Stimulated activated effector memory CD8-positive, alpha-beta T cell treated with anti-CD3 and anti-CD28 coated beads, Interleukin-12 subunit alpha, Interleukin-12 subunit beta, amount 100 ng/mL, for 72 hours (primary cell): ENCODE measurements around the gene PCDHA2.
"Not testable (repeated sequence)": the region's sequence is repeated elsewhere in the genome, so short reads cannot be mapped to it uniquely, and the experiment has no call there.

Experiments used
- ATAC-seq: fragments of 150-1000 bp; cut with Tn5 transposase; 2 replicates; pipeline ENCODE4 v1.10.0; 2021
- DNase-seq, 2 donors: peaks; one replicate each; pipeline ENCODE4 v3.0.0; 2021 to 2022; ENCODE audit warnings: low spot score in 2 of 2
- H3K27ac Mint-ChIP-seq: one replicate; pipeline ENCODE4 v1.8.0; 2022; ENCODE audit warnings: mild to moderate bottlenecking, mixed read lengths
- H3K36me3 Mint-ChIP-seq: one replicate; pipeline ENCODE4 v1.8.0; 2022; ENCODE audit warnings: mild to moderate bottlenecking, mixed read lengths
- H3K4me1 Mint-ChIP-seq: one replicate; pipeline ENCODE4 v1.8.0; 2022; ENCODE audit warnings: mixed read lengths
- H3K4me3 Mint-ChIP-seq: one replicate; pipeline ENCODE4 v1.8.0; 2022; ENCODE audit warnings: mild to moderate bottlenecking, mixed read lengths
- H3K9me3 Mint-ChIP-seq: one replicate; pipeline ENCODE4 v1.8.0; 2022; ENCODE audit warnings: mixed read lengths

Gene PCDHA2

DNA sequence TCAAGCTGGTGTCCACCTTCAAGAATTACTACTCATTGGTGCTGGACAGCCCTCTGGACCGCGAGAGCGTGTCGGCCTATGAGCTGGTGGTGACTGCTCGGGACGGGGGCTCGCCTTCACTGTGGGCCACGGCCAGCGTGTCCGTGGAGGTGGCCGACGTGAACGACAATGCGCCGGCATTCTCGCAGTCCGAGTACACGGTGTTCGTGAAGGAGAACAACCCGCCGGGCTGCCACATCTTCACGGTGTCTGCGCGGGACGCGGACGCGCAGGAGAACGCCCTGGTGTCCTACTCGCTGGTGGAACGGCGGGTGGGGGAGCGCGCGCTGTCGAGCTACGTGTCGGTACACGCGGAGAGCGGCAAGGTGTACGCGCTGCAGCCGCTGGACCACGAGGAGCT lies 7.7 kb downstream of the PCDHA2 start:
- not testable (repeated sequence) for DNase-seq, H3K4me3 Mint-ChIP-seq, H3K4me1 Mint-ChIP-seq, H3K9me3 Mint-ChIP-seq, ATAC-seq, H3K27ac Mint-ChIP-seq, H3K36me3 Mint-ChIP-seq

DNA sequence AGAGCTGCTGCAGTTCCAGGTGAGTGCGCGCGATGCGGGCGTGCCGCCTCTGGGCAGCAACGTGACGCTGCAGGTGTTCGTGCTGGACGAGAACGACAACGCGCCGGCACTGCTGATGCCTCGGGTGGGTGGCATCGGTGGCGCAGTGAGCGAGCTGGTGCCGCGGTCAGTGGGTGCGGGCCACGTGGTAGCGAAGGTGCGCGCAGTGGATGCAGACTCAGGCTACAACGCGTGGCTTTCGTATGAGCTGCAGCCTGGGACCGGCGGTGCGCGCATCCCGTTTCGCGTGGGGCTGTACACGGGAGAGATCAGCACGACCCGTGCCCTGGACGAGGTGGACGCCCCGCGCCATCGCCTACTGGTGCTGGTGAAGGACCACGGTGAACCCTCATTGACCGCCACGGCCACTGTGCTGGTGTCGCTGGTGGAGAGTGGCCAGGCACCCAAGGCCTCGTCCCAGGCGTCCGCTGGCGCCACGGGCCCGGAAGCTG lies 8.2 kb downstream of the PCDHA2 start:
- Mint-ChIP-seq H3K36me3 (no peaks in the 10 kb centered on the region), H3K27ac (no peak overlapping the region), H3K9me3 (peaks cover 4% of the 10 kb centered on the region), H3K4me3 (no peak overlapping the region), H3K4me1 (no peaks in the 10 kb centered on the region)
- ATAC-seq (no peak), DNase-seq (no peak)

DNA sequence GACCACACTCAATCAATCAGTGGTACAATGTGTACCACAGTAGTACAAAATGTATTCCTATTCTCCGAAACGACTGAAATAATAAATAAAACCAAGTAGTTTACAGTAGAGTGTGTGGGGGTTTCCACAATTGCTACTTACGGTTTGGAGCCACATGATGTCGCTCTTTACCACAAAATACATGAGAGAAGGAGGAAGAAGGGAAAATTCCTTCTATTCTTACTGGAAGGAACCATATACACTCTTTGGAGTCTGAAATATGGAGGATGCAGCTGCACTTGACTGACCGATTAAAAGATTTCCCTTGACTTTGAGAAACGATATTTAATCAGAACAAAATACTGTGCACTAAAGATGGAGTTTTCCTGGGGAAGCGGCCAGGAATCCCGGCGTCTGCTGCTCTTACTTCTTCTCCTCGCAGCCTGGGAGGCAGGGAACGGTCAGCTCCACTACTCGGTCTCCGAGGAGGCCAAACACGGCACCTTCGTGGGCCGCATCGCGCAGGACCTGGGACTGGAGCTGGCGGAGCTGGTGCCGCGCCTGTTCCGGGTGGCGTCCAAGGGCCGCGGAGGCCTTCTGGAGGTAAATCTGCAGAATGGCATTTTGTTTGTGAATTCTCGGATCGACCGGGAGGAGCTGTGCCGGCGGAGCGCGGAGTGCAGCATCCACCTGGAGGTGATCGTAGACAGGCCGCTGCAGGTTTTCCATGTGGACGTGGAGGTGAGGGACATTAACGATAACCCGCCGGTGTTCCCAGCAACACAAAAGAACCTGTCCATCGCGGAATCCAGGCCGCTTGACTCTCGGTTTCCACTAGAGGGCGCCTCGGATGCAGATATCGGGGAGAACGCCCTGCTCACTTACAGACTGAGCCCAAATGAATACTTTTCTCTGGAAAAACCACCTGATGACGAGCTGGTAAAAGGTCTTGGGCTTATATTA lies 12.5 kb downstream of the PCDHA2 start, which contains the start of gene PCDHA4:
Gene PCDHA4, plus strand, starts transcription at position 235 of the 942 bp plus-strand sequence.
- Mint-ChIP-seq H3K36me3 (no peaks in the 10 kb centered on the region), H3K9me3 (peaks cover 8% of the 10 kb centered on the region), H3K27ac (no peak within 1 kb of the TSS), H3K4me1 (no peaks in the 10 kb centered on the region), H3K4me3 (no peak within 1 kb of the TSS)
- no peak for ATAC-seq
- no peak for DNase-seq

DNA sequence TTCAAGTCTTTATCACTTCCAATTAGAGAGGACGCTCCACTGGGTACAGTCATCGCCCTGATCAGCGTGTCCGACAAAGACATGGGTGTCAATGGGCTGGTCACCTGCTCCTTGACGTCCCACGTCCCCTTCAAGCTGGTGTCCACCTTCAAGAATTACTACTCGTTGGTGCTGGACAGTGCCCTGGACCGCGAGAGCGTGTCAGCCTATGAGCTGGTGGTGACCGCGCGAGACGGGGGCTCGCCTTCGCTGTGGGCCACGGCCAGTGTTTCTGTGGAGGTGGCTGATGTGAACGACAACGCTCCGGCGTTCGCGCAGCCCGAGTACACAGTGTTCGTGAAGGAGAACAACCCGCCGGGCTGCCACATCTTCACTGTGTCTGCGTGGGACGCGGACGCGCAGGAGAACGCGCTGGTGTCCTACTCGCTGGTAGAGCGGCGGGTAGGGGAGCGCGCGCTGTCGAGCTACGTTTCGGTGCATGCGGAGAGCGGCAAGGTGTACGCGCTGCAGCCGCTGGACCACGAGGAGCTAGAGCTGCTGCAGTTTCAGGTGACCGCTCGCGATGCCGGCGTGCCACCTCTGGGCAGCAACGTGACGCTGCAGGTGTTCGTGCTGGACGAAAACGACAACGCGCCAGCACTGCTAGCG lies 13.7 kb downstream of the PCDHA2 start:
- not testable (repeated sequence) for DNase-seq, H3K4me3 Mint-ChIP-seq, H3K36me3 Mint-ChIP-seq, H3K4me1 Mint-ChIP-seq, H3K27ac Mint-ChIP-seq, ATAC-seq, H3K9me3 Mint-ChIP-seq

DNA sequence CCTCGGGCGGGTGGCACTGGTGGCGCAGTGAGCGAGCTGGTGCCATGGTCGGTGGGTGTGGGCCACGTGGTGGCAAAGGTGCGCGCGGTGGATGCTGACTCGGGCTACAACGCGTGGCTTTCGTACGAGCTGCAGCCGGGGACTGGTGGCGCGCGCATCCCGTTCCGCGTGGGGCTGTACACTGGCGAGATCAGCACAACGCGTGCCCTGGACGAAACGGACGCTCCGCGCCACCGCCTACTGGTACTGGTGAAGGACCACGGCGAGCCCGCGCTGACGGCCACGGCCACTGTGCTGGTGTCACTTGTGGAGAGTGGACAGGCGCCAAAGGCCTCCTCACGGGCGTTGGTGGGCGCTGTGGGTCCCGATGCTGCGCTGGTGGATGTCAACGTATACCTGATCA lies 14.2 kb downstream of the PCDHA2 start:
- Mint-ChIP-seq H3K9me3 (peaks cover 5% of the 10 kb centered on the region), H3K27ac (no peak overlapping the region), H3K4me1 (no peaks in the 10 kb centered on the region), H3K4me3 (no peak overlapping the region), H3K36me3 (no peaks in the 10 kb centered on the region)
- DNase-seq: no peak
- ATAC-seq: no peak

DNA sequence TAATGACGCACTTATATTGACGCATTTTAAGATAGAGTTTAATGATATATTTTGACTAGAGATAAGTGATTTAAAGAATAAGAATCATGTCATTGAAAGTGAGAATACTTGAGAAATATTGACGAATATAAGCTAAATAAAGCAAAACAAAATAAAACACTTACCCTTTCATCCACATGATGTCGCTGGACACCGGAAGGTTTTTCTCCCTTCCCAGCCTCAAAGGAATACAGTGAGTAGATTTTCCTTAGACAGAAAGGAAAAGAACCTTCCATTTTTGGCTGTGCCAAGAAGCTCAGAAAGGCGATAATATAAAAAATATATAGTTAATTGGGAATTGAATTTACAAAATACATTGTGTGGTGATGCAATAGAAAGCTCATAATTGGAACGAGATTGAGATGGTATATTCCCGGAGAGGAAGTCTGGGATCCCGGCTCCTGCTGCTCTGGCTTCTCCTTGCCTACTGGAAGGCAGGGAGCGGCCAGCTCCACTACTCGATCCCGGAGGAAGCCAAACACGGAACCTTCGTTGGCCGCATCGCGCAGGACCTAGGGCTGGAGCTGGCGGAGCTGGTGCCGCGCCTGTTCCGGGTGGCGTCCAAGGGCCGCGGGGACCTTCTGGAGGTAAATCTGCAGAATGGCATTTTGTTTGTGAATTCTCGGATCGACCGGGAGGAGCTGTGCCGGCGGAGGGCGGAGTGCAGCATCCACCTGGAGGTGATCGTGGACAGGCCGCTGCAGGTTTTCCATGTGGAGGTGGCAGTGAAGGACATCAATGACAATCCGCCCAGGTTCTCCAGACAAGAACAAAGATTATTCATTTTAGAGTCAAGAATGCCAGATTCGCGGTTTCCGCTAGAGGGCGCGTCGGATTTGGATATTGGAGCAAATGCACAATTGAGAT lies 27.0 kb downstream of the PCDHA2 start, which contains the start of gene PCDHA5:
Gene PCDHA5, plus strand, starts transcription at position 239 of the 906 bp plus-strand sequence.
- no peak for ATAC-seq
- Mint-ChIP-seq H3K9me3 (peaks cover 5% of the 10 kb centered on the region), H3K36me3 (no peaks in the 10 kb centered on the region), H3K27ac (no peak within 1 kb of the TSS), H3K4me3 (no peak within 1 kb of the TSS), H3K4me1 (no peaks in the 10 kb centered on the region)
- DNase-seq: peak in 1 of 2 donors; percentile 52

DNA sequence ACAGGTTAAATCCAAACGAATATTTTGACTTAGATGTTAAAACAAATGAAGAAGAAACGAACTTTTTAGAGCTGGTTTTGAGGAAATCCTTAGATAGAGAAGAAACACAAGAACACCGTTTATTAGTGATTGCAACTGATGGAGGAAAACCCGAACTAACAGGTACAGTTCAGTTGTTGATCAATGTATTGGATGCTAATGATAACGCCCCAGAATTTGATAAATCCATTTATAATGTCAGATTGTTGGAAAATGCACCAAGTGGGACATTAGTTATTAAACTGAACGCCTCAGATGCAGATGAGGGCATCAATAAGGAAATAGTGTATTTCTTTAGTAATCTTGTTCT lies 27.6 kb downstream of the PCDHA2 start:
- no peak for ATAC-seq
- no peaks in the 10 kb centered on the region for H3K4me1 Mint-ChIP-seq
- no peak overlapping the region for H3K27ac Mint-ChIP-seq
- no peaks in the 10 kb centered on the region for H3K36me3 Mint-ChIP-seq
- H3K9me3 Mint-ChIP-seq: peaks cover 5% of the 10 kb centered on the region
- no peak for DNase-seq
- no peak overlapping the region for H3K4me3 Mint-ChIP-seq

GRCh38 chr5:140822969-140823368 lies 28.3 kb downstream of the PCDHA2 start:
- H3K4me1 Mint-ChIP-seq, H3K27ac Mint-ChIP-seq, H3K36me3 Mint-ChIP-seq, H3K4me3 Mint-ChIP-seq, ATAC-seq, DNase-seq, H3K9me3 Mint-ChIP-seq: not testable (repeated sequence)

GRCh38 chr5:140823475-140823874 lies 28.8 kb downstream of the PCDHA2 start:
- DNase-seq (no peak), ATAC-seq (no peak)
- peaks cover 5% of the 10 kb centered on the region for H3K9me3 Mint-ChIP-seq
- no peak overlapping the region for H3K27ac Mint-ChIP-seq
- no peaks in the 10 kb centered on the region for H3K36me3 Mint-ChIP-seq
- H3K4me1 Mint-ChIP-seq: no peaks in the 10 kb centered on the region
- H3K4me3 Mint-ChIP-seq: no peak overlapping the region

DNA sequence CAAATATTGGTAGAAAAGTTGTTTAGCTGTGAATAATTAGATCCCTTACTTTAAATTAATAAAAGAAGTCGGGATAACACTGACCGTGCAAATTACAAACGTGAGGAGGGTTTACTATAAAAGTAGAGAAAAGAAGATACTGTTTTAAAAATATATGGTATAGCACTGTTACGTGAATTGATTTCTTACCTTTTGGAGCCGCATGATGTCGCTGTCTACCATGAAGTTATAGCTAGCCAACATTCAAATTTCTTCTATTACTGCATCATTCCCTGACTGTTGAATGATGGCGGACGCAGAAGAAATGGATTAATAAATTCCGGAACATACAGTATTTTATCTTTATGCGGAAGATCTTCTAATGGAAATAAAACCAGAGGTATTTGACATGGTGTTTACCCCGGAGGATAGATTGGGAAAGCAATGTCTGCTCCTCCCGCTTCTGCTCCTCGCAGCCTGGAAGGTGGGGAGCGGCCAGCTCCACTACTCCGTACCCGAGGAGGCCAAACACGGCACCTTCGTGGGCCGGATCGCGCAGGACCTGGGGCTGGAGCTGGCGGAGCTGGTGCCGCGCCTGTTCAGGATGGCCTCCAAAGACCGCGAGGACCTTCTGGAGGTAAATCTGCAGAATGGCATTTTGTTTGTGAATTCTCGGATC lies 33.2 kb downstream of the PCDHA2 start, which contains the start of gene PCDHA6:
Gene PCDHA6, plus strand, starts transcription at position 257 of the 658 bp plus-strand sequence. Its CDS starts 132 bp downstream, at position 389.
- Mint-ChIP-seq H3K4me3 (no peak within 1 kb of the TSS), H3K9me3 (peaks cover 2% of the 10 kb centered on the region)

GRCh38 chr5:140828362-140828737 lies 33.7 kb downstream of the PCDHA2 start:
- Mint-ChIP-seq H3K4me1 (no peaks in the 10 kb centered on the region), H3K36me3 (no peaks in the 10 kb centered on the region), H3K4me3 (no peak overlapping the region), H3K9me3 (peaks cover 2% of the 10 kb centered on the region), H3K27ac (no peak overlapping the region)
- DNase-seq: no peak
- no peak for ATAC-seq

More for the DNA sequence above, 33.2 kb downstream of the PCDHA2 start, which contains the start of gene PCDHA6:
- H3K36me3 Mint-ChIP-seq: no peaks in the 10 kb centered on the region
- no peak within 1 kb of the TSS for H3K27ac Mint-ChIP-seq
- H3K4me1 Mint-ChIP-seq: no peaks in the 10 kb centered on the region
- no peak for DNase-seq
- no peak for ATAC-seq

- H3K4me1 Mint-ChIP-seq, ATAC-seq, H3K9me3 Mint-ChIP-seq: not testable (repeated sequence)
These were observed 35.2 kb downstream of the PCDHA2 start for GRCh38 chr5:140829511-140830501.

DNA sequence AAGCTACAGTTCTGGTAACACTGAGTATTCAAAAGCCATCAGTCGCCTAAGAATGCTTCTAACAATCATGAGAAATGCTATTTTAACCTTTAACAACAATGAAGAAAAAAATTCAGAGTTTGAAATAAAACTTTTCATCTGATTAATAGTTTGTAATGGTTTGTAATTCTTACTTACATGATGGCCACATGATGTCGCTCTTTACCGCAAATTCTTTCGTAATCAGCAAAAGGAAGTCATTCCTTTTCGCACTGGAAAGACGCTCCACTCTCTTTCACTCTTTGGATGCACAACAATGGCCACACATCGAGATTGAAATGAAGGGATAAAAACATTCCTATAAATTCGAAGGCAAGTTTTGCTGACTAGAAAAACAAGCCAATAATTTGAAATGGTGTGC lies 39.3 kb downstream of the PCDHA2 start, which contains the start of gene PCDHA7:
Gene PCDHA7, plus strand, starts transcription at position 277 of the 400 bp plus-strand sequence. Its CDS starts 115 bp downstream, at position 392.
- Mint-ChIP-seq H3K36me3 (no peaks in the 10 kb centered on the region), H3K4me3 (no peak within 1 kb of the TSS), H3K4me1 (no peaks in the 10 kb centered on the region), H3K9me3 (peaks cover 5% of the 10 kb centered on the region), H3K27ac (no peak within 1 kb of the TSS)
- DNase-seq (no peak), ATAC-seq (no peak)

More at GRCh38 chr5:140829511-140830501, 35.2 kb downstream of the PCDHA2 start:
- not testable (repeated sequence) for DNase-seq, H3K27ac Mint-ChIP-seq, H3K36me3 Mint-ChIP-seq, H3K4me3 Mint-ChIP-seq
